ENCODE data around the gene LRFN5.
"Not testable (repeated sequence)": the region's sequence is repeated elsewhere in the genome, so short reads cannot be mapped to it uniquely, and the experiment has no call there.

The LRFN5 gene

GRCh38 chr14:41641690-41642089, 35.0 kb downstream of the LRFN5 start:
- Histone ChIP-seq H3K9me3 (ENCODE audit: control insufficient read depth, insufficient read depth, low read depth, low read length) (no peaks in the 10 kb centered on the region), H3K36me3 (ENCODE audit: control insufficient read depth, insufficient read depth, low read length) (no peaks in the 10 kb centered on the region), H3K9ac (ENCODE audit: low read length) (no peak overlapping the region), H3K27me3 (ENCODE audit: control insufficient read depth, insufficient read depth, low read length) (no peaks in the 10 kb centered on the region), H3K4me1 (ENCODE audit: control insufficient read depth, insufficient read depth, low read length) (peaks cover 20% of the 10 kb centered on the region), H3K4me3 (ENCODE audit: low read depth, low read length) (no peak overlapping the region), H3K27ac (ENCODE audit: low read depth, low read length) (no peak overlapping the region)

- no peaks in the 10 kb centered on the region for H3K27me3 ChIP-seq (ENCODE audit: control insufficient read depth, insufficient read depth, low read length)
- no peak overlapping the region for H3K9ac ChIP-seq (ENCODE audit: low read length)
- no peak overlapping the region for H3K27ac ChIP-seq (ENCODE audit: low read depth, low read length)
- H3K36me3 ChIP-seq (ENCODE audit: control insufficient read depth, insufficient read depth, low read length), result no peaks in the 10 kb centered on the region
- H3K9me3 ChIP-seq (ENCODE audit: control insufficient read depth, insufficient read depth, low read depth, low read length), result no peaks in the 10 kb centered on the region
- H3K4me1 ChIP-seq (ENCODE audit: control insufficient read depth, insufficient read depth, low read length), result peaks cover 14% of the 10 kb centered on the region
- H3K4me3 ChIP-seq (ENCODE audit: low read depth, low read length), result no peak overlapping the region
Observed at GRCh38 chr14:41642367-41642766, 35.7 kb downstream of the LRFN5 start.

- no peaks in the 10 kb centered on the region for H3K9me3 ChIP-seq (ENCODE audit: control insufficient read depth, insufficient read depth, low read depth, low read length)
- no peaks in the 10 kb centered on the region for H3K36me3 ChIP-seq (ENCODE audit: control insufficient read depth, insufficient read depth, low read length)
- H3K27me3 ChIP-seq (ENCODE audit: control insufficient read depth, insufficient read depth, low read length), result no peaks in the 10 kb centered on the region
- peaks cover 14% of the 10 kb centered on the region for H3K4me1 ChIP-seq (ENCODE audit: control insufficient read depth, insufficient read depth, low read length)
- H3K4me3 ChIP-seq (ENCODE audit: low read depth, low read length), result no peak overlapping the region
- no peak overlapping the region for H3K9ac ChIP-seq (ENCODE audit: low read length)
- H3K27ac ChIP-seq (ENCODE audit: low read depth, low read length), result 0 out of 2 replicates have a peak overlapping the region, but pooled peaks have one; percentile 26
Observed at GRCh38 chr14:41642789-41643188, 36.1 kb downstream of the LRFN5 start.

GRCh38 chr14:41644606-41645005, 37.9 kb downstream of the LRFN5 start:
- Histone ChIP-seq H3K4me1 (ENCODE audit: control insufficient read depth, insufficient read depth, low read length) (peaks cover 14% of the 10 kb centered on the region), H3K36me3 (ENCODE audit: control insufficient read depth, insufficient read depth, low read length) (no peaks in the 10 kb centered on the region), H3K27ac (ENCODE audit: low read depth, low read length) (no peak overlapping the region), H3K9me3 (ENCODE audit: control insufficient read depth, insufficient read depth, low read depth, low read length) (no peaks in the 10 kb centered on the region), H3K9ac (ENCODE audit: low read length) (no peak overlapping the region), H3K4me3 (ENCODE audit: low read depth, low read length) (no peak overlapping the region), H3K27me3 (ENCODE audit: control insufficient read depth, insufficient read depth, low read length) (no peaks in the 10 kb centered on the region)

GRCh38 chr14:41650802-41651201, 44.1 kb downstream of the LRFN5 start:
- Histone ChIP-seq H3K27ac (ENCODE audit: low read depth, low read length) (no peak overlapping the region), H3K9me3 (ENCODE audit: control insufficient read depth, insufficient read depth, low read depth, low read length) (no peaks in the 10 kb centered on the region), H3K9ac (ENCODE audit: low read length) (no peak overlapping the region), H3K4me1 (ENCODE audit: control insufficient read depth, insufficient read depth, low read length) (no peaks in the 10 kb centered on the region), H3K27me3 (ENCODE audit: control insufficient read depth, insufficient read depth, low read length) (no peaks in the 10 kb centered on the region), H3K4me3 (ENCODE audit: low read depth, low read length) (no peak overlapping the region), H3K36me3 (ENCODE audit: control insufficient read depth, insufficient read depth, low read length) (no peaks in the 10 kb centered on the region)

GRCh38 chr14:41654196-41654595, 47.5 kb downstream of the LRFN5 start:
- Histone ChIP-seq H3K4me3 (ENCODE audit: low read depth, low read length) (no peak overlapping the region), H3K36me3 (ENCODE audit: control insufficient read depth, insufficient read depth, low read length) (no peaks in the 10 kb centered on the region), H3K4me1 (ENCODE audit: control insufficient read depth, insufficient read depth, low read length) (no peaks in the 10 kb centered on the region), H3K27ac (ENCODE audit: low read depth, low read length) (no peak overlapping the region), H3K27me3 (ENCODE audit: control insufficient read depth, insufficient read depth, low read length) (no peaks in the 10 kb centered on the region), H3K9ac (ENCODE audit: low read length) (no peak overlapping the region), H3K9me3 (ENCODE audit: control insufficient read depth, insufficient read depth, low read depth, low read length) (no peaks in the 10 kb centered on the region)

- Histone ChIP-seq H3K9ac (ENCODE audit: low read length) (no peak overlapping the region), H3K36me3 (ENCODE audit: control insufficient read depth, insufficient read depth, low read length) (no peaks in the 10 kb centered on the region), H3K27ac (ENCODE audit: low read depth, low read length) (no peak overlapping the region), H3K4me1 (ENCODE audit: control insufficient read depth, insufficient read depth, low read length) (0 out of 2 replicates have a peak, but pooled peaks cover 4% of the 10 kb centered on the region), H3K27me3 (ENCODE audit: control insufficient read depth, insufficient read depth, low read length) (no peaks in the 10 kb centered on the region), H3K9me3 (ENCODE audit: control insufficient read depth, insufficient read depth, low read depth, low read length) (no peaks in the 10 kb centered on the region), H3K4me3 (ENCODE audit: low read depth, low read length) (no peak overlapping the region)
Observed at GRCh38 chr14:41662780-41663472, 56.2 kb downstream of the LRFN5 start.

GRCh38 chr14:41663473-41663850, 56.8 kb downstream of the LRFN5 start:
- H3K27ac ChIP-seq (ENCODE audit: low read depth, low read length), result no peak overlapping the region

GRCh38 chr14:41666301-41666700, 59.6 kb downstream of the LRFN5 start:
- H3K27ac ChIP-seq (ENCODE audit: low read depth, low read length), result no peak overlapping the region
- no peaks in the 10 kb centered on the region for H3K36me3 ChIP-seq (ENCODE audit: control insufficient read depth, insufficient read depth, low read length)
- H3K27me3 ChIP-seq (ENCODE audit: control insufficient read depth, insufficient read depth, low read length), result no peaks in the 10 kb centered on the region
- H3K4me1 ChIP-seq (ENCODE audit: control insufficient read depth, insufficient read depth, low read length), result 0 out of 2 replicates have a peak, but pooled peaks cover 4% of the 10 kb centered on the region
- H3K9me3 ChIP-seq (ENCODE audit: control insufficient read depth, insufficient read depth, low read depth, low read length), result no peaks in the 10 kb centered on the region
- H3K4me3 ChIP-seq (ENCODE audit: low read depth, low read length), result no peak overlapping the region
- no peak overlapping the region for H3K9ac ChIP-seq (ENCODE audit: low read length)

More at GRCh38 chr14:41663473-41663850, 56.8 kb downstream of the LRFN5 start:
- H3K27me3 ChIP-seq (ENCODE audit: control insufficient read depth, insufficient read depth, low read length), result no peaks in the 10 kb centered on the region
- no peak overlapping the region for H3K4me3 ChIP-seq (ENCODE audit: low read depth, low read length)
- H3K36me3 ChIP-seq (ENCODE audit: control insufficient read depth, insufficient read depth, low read length), result no peaks in the 10 kb centered on the region
- H3K9ac ChIP-seq (ENCODE audit: low read length), result no peak overlapping the region
- 0 out of 2 replicates have a peak, but pooled peaks cover 4% of the 10 kb centered on the region for H3K4me1 ChIP-seq (ENCODE audit: control insufficient read depth, insufficient read depth, low read length)
- H3K9me3 ChIP-seq (ENCODE audit: control insufficient read depth, insufficient read depth, low read depth, low read length), result no peaks in the 10 kb centered on the region

- Histone ChIP-seq H3K4me1 (ENCODE audit: control insufficient read depth, insufficient read depth, low read length) (0 out of 2 replicates have a peak, but pooled peaks cover 2% of the 10 kb centered on the region), H3K9me3 (ENCODE audit: control insufficient read depth, insufficient read depth, low read depth, low read length) (no peaks in the 10 kb centered on the region), H3K27me3 (ENCODE audit: control insufficient read depth, insufficient read depth, low read length) (no peaks in the 10 kb centered on the region), H3K9ac (ENCODE audit: low read length) (no peak overlapping the region), H3K4me3 (ENCODE audit: low read depth, low read length) (no peak overlapping the region), H3K36me3 (ENCODE audit: control insufficient read depth, insufficient read depth, low read length) (no peaks in the 10 kb centered on the region), H3K27ac (ENCODE audit: low read depth, low read length) (no peak overlapping the region)
Observed at GRCh38 chr14:41668356-41668755, 61.7 kb downstream of the LRFN5 start.

GRCh38 chr14:41673601-41674000, 66.9 kb downstream of the LRFN5 start:
- H3K36me3 ChIP-seq (ENCODE audit: control insufficient read depth, insufficient read depth, low read length); H3K9ac ChIP-seq (ENCODE audit: low read length); H3K4me3 ChIP-seq (ENCODE audit: low read depth, low read length); H3K27me3 ChIP-seq (ENCODE audit: control insufficient read depth, insufficient read depth, low read length); H3K27ac ChIP-seq (ENCODE audit: low read depth, low read length); H3K9me3 ChIP-seq (ENCODE audit: control insufficient read depth, insufficient read depth, low read depth, low read length); H3K4me1 ChIP-seq (ENCODE audit: control insufficient read depth, insufficient read depth, low read length): not testable (repeated sequence)

Measured in HUES6 (cell line).